OCI-LY3 (cell line): ENCODE results near the gene TSPAN9.

ENCODE experiments used
- CTCF ChIP-seq: fragments of 200-600, 300-600 bp; sonication (generic); IDR thresholded peaks from 2 replicates; pipeline ENCODE4 v1.5.1; 2014; ENCODE audit warnings: antibody characterized with exemption, low read length, low read depth
- EZH2phosphoT487 ChIP-seq: fragments of 200-600 bp; shearing (Covaris generic); IDR thresholded peaks from 2 replicates; pipeline ENCODE4 v1.6.1; 2018; ENCODE audit warnings: antibody characterized with exemption, mixed run types, low read depth

- TF ChIP-seq CTCF = no peak
- TF ChIP-seq EZH2phosphoT487 = no peak
Observed at GRCh38 chr12:3278681-3279414, 201.7 kb downstream of the TSPAN9 start.
